IPS-18c (cell line): ENCODE results near the gene CLEC3B.
"Not testable (repeated sequence)": the region's sequence is repeated elsewhere in the genome, so short reads cannot be mapped to it uniquely, and the experiment has no call there.

Source experiments
- H3K4me3 ChIP-seq: 2 replicates; pipeline ENCODE4 v1.7.0; 2013; ENCODE audit warnings: low read depth, mild to moderate bottlenecking, low read length, moderate library complexity; ENCODE audit not compliant: insufficient read depth
- H3K9me3 ChIP-seq: one replicate; pipeline ENCODE4 v1.6.1; 2013; ENCODE audit warnings: mild to moderate bottlenecking, low read length, moderate library complexity; ENCODE audit not compliant: control insufficient read depth, insufficient read depth

The CLEC3B gene

GRCh38 chr3:45026038-45026437, at the start of gene CLEC3B:
Gene CLEC3B (plus strand): TSS chr3:45026303. CDS start chr3:45026363, 60 bp downstream.
- Histone ChIP-seq H3K4me3 (no peak within 1 kb of the TSS), H3K9me3 (peaks cover 4% of the 10 kb centered on the region)

- Histone ChIP-seq H3K9me3 (peaks cover 2% of the 10 kb centered on the region), H3K4me3 (no peak overlapping the region)
These were observed 44.9 kb upstream of the CLEC3B start for GRCh38 chr3:44981220-44981619.

GRCh38 chr3:44981751-44982150, 44.4 kb upstream of the CLEC3B start:
- Histone ChIP-seq H3K9me3 (peaks cover 2% of the 10 kb centered on the region), H3K4me3 (no peak overlapping the region)

GRCh38 chr3:44982817-44983216, 43.3 kb upstream of the CLEC3B start:
- Histone ChIP-seq H3K4me3 (no peak overlapping the region), H3K9me3 (peaks cover 2% of the 10 kb centered on the region)

- H3K9me3 ChIP-seq = peaks cover 2% of the 10 kb centered on the region
- no peak overlapping the region for H3K4me3 ChIP-seq
These were observed 42.6 kb upstream of the CLEC3B start for GRCh38 chr3:44983484-44983941.

- H3K9me3 ChIP-seq = peaks cover 2% of the 10 kb centered on the region
- no peak overlapping the region for H3K4me3 ChIP-seq
These were observed 41.8 kb upstream of the CLEC3B start for GRCh38 chr3:44984335-44984734.

- not testable (repeated sequence) for H3K9me3 ChIP-seq, H3K4me3 ChIP-seq
These were observed 39.8 kb upstream of the CLEC3B start for GRCh38 chr3:44986330-44986729.

- peaks cover 2% of the 10 kb centered on the region for H3K9me3 ChIP-seq
- H3K4me3 ChIP-seq = no peak overlapping the region
These were observed 38.8 kb upstream of the CLEC3B start for GRCh38 chr3:44987332-44987731.

- H3K9me3 ChIP-seq = peaks cover 2% of the 10 kb centered on the region
- H3K4me3 ChIP-seq = no peak overlapping the region
These were observed 38.0 kb upstream of the CLEC3B start for GRCh38 chr3:44988073-44988472.

GRCh38 chr3:44989141-44989540, 37.0 kb upstream of the CLEC3B start:
- Histone ChIP-seq H3K4me3 (no peak overlapping the region), H3K9me3 (peaks cover 2% of the 10 kb centered on the region)

GRCh38 chr3:44989636-44990373, 36.3 kb upstream of the CLEC3B start:
- H3K9me3 ChIP-seq = peaks cover 2% of the 10 kb centered on the region
- no peak overlapping the region for H3K4me3 ChIP-seq

GRCh38 chr3:44991326-44991725, 34.8 kb upstream of the CLEC3B start:
- no peaks in the 10 kb centered on the region for H3K9me3 ChIP-seq
- no peak overlapping the region for H3K4me3 ChIP-seq

- H3K4me3 ChIP-seq = no peak overlapping the region
- no peaks in the 10 kb centered on the region for H3K9me3 ChIP-seq
These were observed 33.3 kb upstream of the CLEC3B start for GRCh38 chr3:44992555-44993470.

GRCh38 chr3:44993471-44994205, 32.5 kb upstream of the CLEC3B start:
- H3K9me3 ChIP-seq = no peaks in the 10 kb centered on the region
- no peak overlapping the region for H3K4me3 ChIP-seq

- no peaks in the 10 kb centered on the region for H3K9me3 ChIP-seq
- H3K4me3 ChIP-seq = no peak overlapping the region
These were observed 30.8 kb upstream of the CLEC3B start for GRCh38 chr3:44995142-44995770.

- Histone ChIP-seq H3K9me3 (no peaks in the 10 kb centered on the region), H3K4me3 (no peak overlapping the region)
These were observed 29.5 kb upstream of the CLEC3B start for GRCh38 chr3:44996556-44996969.

GRCh38 chr3:44999782-45000181, 26.3 kb upstream of the CLEC3B start:
- Histone ChIP-seq H3K9me3 (peaks cover 4% of the 10 kb centered on the region), H3K4me3 (no peak overlapping the region)
